ENCODE results near the gene HSPA12A.

HSPA12A gene

DNA sequence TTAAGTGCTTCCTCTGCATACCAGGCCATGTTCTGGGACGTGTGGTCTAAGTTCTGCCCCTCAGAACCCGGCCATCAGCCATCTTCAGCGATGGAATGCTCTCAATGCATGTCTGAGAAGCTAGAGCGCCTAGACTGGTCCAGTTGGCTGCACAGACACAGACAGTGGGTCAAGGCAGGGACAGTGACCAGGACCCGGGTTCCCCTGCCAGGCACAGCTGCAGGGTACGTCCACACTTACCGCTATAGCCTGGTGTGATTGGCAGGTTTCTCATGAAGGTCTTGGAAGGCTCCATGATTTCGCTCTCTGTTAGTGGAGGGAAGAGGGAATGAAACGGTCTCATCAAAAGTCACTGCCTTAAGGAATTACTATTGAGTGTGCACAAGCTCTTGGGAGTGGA is 74.3 kb downstream of the HSPA12A start:
- no peak for DNase-seq (ENCODE audit: low read depth)

GRCh38 chr10:116667484-116667883 is 74.9 kb downstream of the HSPA12A start:
- DNase-seq (ENCODE audit: low read depth): no peak

- no peak for DNase-seq (ENCODE audit: low read depth)
These were observed 76.7 kb downstream of the HSPA12A start for GRCh38 chr10:116665541-116666125.

DNA sequence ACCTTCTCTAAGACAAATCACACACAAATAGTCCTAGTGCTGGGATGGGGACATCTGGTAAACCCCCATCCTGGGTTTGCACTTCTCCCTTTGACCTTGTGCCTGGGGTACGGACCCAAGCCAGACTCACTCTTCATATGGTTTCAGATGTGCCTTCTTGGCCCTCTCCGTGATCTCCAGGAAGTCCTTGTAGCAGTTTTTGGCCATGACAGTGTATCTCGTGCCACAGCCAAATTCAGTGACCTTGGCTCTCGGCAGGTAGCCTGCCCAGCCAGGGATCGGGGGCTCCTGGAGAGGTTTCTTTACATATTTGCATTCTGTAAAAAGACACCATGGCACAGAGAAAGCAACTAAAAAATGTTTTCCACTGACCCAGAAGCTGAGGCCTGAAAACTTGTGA is 77.7 kb downstream of the HSPA12A start:
- no peak for DNase-seq (ENCODE audit: low read depth)

GRCh38 chr10:116663342-116663741 is 79.0 kb downstream of the HSPA12A start:
- DNase-seq (ENCODE audit: low read depth): no peak

- no peak for DNase-seq (ENCODE audit: low read depth)
These were observed 81.5 kb downstream of the HSPA12A start for GRCh38 chr10:116660860-116661259.

DNA sequence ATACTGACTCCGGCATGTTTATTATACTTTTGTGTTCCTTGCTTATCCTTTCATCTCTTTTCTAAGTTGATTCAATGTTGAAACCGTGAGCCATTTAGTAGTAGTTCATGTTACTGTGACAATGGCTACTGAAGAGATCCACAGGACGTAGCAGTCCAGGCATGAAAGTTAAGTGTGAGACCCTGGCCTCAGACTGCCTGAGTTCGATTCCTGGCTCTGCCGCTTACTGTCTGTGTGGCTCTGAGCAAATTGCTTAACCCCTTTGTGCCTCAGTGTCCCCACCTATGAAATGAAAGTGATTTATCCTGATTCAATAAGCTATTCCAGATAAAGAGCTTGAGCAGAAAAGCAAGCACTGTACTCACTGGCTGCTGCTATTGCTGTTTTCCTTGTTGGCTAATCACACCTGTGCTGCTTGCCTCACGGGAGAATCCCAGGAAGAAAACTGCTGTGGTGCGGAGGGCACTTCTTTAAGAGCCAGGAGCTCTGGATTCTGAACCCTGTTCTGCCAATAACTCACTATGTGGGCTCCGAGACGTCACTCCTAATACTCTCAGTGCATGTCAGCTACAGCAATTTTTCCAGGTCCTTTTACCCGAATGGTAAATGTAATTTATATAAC is 83.2 kb downstream of the HSPA12A start:
- DNase-seq (ENCODE audit: low read depth): no peak

- no peak for DNase-seq (ENCODE audit: low read depth)
These were observed 84.4 kb downstream of the HSPA12A start for GRCh38 chr10:116657863-116658551.

DNA sequence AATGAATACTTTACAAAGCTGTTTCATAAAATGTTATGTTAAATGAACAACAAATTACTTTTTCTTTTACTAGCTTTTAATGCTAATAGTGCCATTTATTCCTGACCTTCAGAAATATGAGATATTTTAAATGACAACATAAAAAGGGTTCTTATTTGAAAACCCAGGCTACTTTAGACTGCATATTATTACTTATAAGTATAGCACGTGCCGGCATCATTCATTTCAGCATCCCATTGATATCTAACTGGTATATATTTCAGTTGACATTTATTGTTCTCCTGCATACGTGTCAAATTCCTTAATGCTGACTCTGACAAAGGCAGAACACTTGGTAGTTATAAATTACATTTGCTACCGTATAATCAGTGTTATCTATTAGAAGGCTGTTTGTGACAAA is 86.3 kb downstream of the HSPA12A start:
- DNase-seq (ENCODE audit: low read depth): no peak

DNA sequence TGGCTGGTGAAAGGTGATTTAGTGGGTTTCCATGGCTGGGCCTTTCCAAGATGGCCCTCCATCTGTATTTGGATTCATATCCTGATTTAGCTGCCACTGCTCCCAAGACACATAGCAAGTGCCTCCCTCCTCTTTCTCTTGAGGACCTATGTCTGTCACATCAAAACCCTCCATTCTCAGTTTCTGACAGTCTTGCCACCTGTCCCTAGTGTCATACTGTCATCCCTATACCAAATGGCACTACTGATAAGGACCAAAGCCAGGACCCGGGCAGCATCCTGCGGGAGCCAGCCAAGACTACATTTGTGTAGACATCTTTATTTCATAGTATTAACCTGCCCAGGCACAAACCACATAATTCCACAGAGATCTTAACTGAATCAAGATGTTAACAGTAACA is 86.8 kb downstream of the HSPA12A start:
- DNase-seq (ENCODE audit: low read depth): no peak

DNA sequence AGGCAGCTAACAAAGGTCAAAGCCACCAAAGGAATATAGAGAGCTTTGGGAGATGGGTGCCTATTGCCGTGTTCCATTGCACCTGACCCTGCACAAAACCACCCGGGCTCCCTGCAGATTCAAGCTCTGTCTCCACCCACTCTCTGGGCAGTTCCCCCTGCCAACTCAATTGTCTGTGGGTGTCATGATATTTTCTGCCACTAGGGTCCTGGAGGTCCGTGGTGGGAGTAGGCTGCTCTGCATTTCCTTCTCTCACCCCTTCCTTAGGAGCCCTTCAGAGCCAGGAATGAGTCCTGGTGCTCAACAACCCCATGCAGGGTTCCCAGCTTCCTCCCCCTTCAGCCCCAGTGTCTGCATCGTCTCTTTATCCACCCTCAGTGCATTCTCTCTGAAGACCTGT is 87.5 kb downstream of the HSPA12A start:
- no peak for DNase-seq (ENCODE audit: low read depth)

GRCh38 chr10:116653885-116654284 is 88.5 kb downstream of the HSPA12A start:
- DNase-seq (ENCODE audit: low read depth): no peak

DNA sequence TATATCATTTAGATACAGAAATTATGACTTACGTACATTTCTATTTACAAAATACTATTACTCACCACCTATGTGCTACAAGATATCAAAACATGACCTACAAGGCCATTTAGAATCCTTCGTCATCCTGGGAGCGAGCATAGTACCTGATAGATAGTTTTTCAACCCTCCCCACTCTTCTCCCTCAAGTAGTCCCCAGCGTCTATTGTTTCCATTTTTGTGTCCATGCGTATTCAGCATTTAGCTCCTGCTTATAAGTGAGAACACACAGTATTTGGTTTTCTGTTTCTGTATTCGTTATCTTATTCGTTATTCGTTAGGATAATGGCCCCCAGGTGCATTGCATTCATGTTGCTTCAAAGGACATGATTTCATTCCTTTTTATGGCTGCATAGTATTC is 93.5 kb downstream of the HSPA12A start:
- DNase-seq (ENCODE audit: low read depth): no peak

- no peak for DNase-seq (ENCODE audit: low read depth)
These were observed 95.9 kb downstream of the HSPA12A start for GRCh38 chr10:116646502-116646901.

GRCh38 chr10:116637830-116638229 is 104.5 kb downstream of the HSPA12A start:
- DNase-seq (ENCODE audit: low read depth): no peak

DNA sequence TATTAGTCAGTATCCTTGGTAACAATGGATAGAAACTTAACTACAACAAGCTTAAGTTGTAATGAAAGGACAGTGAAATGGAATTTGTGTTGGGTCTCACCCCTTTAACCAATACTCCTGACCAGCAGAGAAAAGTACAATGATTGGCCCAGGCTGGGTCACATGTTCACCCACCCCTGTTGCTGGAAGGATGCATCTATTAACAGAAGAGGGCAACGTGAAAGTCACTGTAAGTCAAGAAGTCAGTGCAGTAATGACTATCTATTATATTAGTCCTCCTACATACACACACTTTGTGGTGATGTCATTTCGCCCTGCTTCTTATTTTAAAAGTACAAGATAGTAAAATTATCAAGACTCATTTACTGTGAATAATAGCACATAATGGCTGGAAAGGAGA is 105.4 kb downstream of the HSPA12A start:
- no peak for DNase-seq (ENCODE audit: low read depth)

GRCh38 chr10:116636385-116636784 is 106.0 kb downstream of the HSPA12A start:
- no peak for DNase-seq (ENCODE audit: low read depth)

- no peak for DNase-seq (ENCODE audit: low read depth)
These were observed 108.0 kb downstream of the HSPA12A start for GRCh38 chr10:116634126-116634975.

DNA sequence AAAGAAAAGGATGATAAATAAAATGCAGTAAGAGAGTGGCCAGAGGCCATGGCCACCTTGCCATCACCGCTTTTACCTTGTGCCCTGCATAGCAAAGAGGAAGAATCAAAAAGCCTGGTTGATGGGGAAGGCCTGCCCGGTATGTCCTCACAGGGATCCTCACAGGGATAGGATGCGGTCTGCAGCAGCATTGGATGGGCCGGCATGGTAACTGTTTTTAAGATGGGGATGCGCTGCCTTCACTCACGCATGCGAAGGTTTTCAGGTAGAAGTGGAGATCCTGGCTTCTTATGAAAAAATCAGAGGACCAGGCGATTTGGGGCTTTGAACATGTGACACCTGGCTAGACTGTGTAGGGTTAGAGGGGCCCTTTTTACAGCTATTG is 109.2 kb downstream of the HSPA12A start:
- no peak for DNase-seq (ENCODE audit: low read depth)

DNA sequence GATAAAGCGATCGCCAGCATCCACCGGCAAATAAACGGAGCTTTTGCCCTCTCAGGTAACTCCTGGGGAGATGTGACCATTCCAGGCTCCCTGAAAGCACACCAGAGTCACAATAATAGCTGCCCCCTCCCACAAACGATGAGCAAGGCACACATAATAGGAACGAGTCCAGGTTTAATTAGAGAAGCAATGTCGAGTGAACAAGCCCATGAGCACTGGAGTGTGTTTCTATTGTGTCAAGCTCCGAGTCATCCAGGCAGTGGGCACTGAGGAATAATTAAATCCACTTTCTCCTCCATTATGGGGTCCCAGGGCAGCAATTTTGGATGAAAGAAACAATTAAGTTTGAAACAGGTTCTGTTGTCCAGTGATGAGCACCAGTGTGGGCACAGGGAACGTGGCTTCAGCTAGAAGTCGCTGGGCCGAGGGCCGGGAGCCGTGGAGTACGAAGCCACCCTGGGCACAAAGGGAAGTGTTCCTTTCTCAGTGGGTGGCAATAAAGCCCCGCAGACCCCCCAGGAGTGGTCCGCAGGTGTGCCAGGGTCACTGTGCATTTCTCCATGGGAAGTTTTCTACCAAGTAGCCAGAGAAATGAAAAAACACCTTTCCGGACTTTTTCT is 109.7 kb downstream of the HSPA12A start:
- DNase-seq (ENCODE audit: low read depth): no peak

DNA sequence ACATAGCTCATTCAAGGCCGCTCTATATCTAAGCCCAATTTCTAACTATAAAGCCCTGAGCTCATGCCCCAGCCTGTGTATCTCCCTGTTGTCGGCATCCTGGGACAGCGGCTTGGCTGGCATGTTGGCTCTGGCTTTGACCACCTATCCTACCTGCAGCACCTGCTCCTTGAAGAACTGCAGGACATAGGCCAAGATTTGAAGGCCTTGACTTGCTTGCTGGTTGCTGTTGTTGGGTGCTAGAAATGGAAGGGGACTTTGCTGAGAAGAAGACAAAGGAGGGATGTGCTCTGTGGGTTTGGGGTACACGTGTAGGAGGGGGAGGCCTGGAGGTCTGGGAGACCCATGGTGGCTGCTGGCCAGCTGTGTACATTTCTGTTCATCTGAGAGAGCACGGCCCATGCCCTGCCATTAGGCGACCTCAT is 110.5 kb downstream of the HSPA12A start:
- no peak for DNase-seq (ENCODE audit: low read depth)

- DNase-seq (ENCODE audit: low read depth): no peak
These were observed 112.3 kb downstream of the HSPA12A start for GRCh38 chr10:116630020-116630419.
